Endothelial cell of umbilical vein (primary cell): ENCODE measurements around the gene ANKIB1. TPM values are rescaled to one million over a fixed set of nuclear protein-coding genes. Genes with fewer than 3 reads are reported as not detected.

Experiments used
- BruUV-seq: library from RNA; stranded (reverse); fragments of 400-500 nt; replicated peaks from 2 replicates; lab custom pipeline; 2021; lab: Mats Ljungman, UMichigan
- CTCF ChIA-PET: fragments of 300-600, 350-600 bp; sonication (Branson Sonifier 250); formaldehyde crosslinking; loops from one replicate; lab custom pipeline; 2021; ENCODE audit warnings: antibody characterized with exemption, inconsistent platforms; lab: Charles Lee
- POLR2A ChIA-PET: fragments of 300-600, 350-600 bp; sonication (Branson Sonifier 250); formaldehyde crosslinking; loops from one replicate; lab custom pipeline; 2021; ENCODE audit warnings: antibody characterized with exemption, inconsistent platforms; lab: Charles Lee
- DNase-seq: peaks from one replicate; pipeline ENCODE4 v3.0.0-alpha.2; 2011; ENCODE audit warnings: low read depth, low spot score
- FAIRE-seq: peaks from 2 replicates; lab custom pipeline; 2011; peaks lifted over from hg19 to GRCh38; lab: Jason Lieb, UNC
- H2AFZ ChIP-seq: 2 replicates; pipeline ENCODE4 v1.6.0; 2012; ENCODE audit warnings: low read depth, low read length, control low read depth, inconsistent platforms
- H3K27ac ChIP-seq: 2 replicates; pipeline ENCODE4 v1.5.1; 2011; ENCODE audit warnings: low read depth, mild to moderate bottlenecking, control low read depth, low read length, moderate library complexity; ENCODE audit not compliant: insufficient read depth
- H3K27me3 ChIP-seq, 2 experiments: 2 replicates each; pipeline versions ENCODE4 v1.6.0 to v1.6.1; 2011; ENCODE audit warnings: low read length in 2 of 2, mixed read lengths in 1 of 2; ENCODE audit not compliant: control insufficient read depth in 2 of 2, insufficient read depth in 2 of 2
- H3K36me3 ChIP-seq, 2 experiments: 2 replicates in 1 of 2; 3 replicates in 1 of 2; pipeline ENCODE4 v1.5.1; 2011; ENCODE audit warnings: low read length in 2 of 2, mild to moderate bottlenecking in 1 of 2, moderate library complexity in 1 of 2; ENCODE audit not compliant: control insufficient read depth in 2 of 2, insufficient read depth in 2 of 2; ENCODE audit errors: extremely low read depth in 1 of 2
- H3K4me1 ChIP-seq: 3 replicates; pipeline ENCODE4 v1.5.1; 2011; ENCODE audit warnings: mild to moderate bottlenecking, low read length; ENCODE audit not compliant: control insufficient read depth, insufficient read depth; ENCODE audit errors: extremely low read depth
- H3K4me2 ChIP-seq: 2 replicates; pipeline ENCODE4 v1.6.1; 2011; ENCODE audit warnings: low read length, control low read depth, mixed read lengths; ENCODE audit not compliant: insufficient read depth
- H3K4me3 ChIP-seq, 3 experiments: fragments of 200-600 bp in 1 of 3; sonication (generic), shearing (Covaris generic) in 1 of 3; replicated peaks in 1 of 3; 2 replicates each; pipeline ENCODE4 v1.5.1; 2011 to 2016; ENCODE audit warnings: control low read depth in 3 of 3, low read length in 3 of 3, mild to moderate bottlenecking in 2 of 3, inconsistent platforms in 1 of 3, low read depth in 1 of 3, moderate library complexity in 1 of 3; ENCODE audit not compliant: insufficient read depth in 1 of 3
- H3K79me2 ChIP-seq: 2 replicates; pipeline ENCODE4 v1.6.0; 2012; ENCODE audit warnings: low read length, inconsistent platforms; ENCODE audit not compliant: control insufficient read depth, insufficient read depth
- H3K9ac ChIP-seq: replicated peaks from 2 replicates; pipeline ENCODE3; 2011; ENCODE audit warnings: low read length, control low read depth; ENCODE audit not compliant: insufficient read depth; ENCODE audit errors: extremely low read depth
- H3K9me1 ChIP-seq: replicated peaks from 3 replicates; pipeline ENCODE4 v1.6.0; 2011; ENCODE audit warnings: mild to moderate bottlenecking, low read length; ENCODE audit not compliant: control insufficient read depth, insufficient read depth; ENCODE audit errors: extremely low read depth
- H3K9me3 ChIP-seq: replicated peaks from 2 replicates; pipeline ENCODE4 v1.5.1; 2012; ENCODE audit warnings: low read length, inconsistent platforms; ENCODE audit not compliant: control insufficient read depth, insufficient read depth
- H4K20me1 ChIP-seq: replicated peaks from 2 replicates; pipeline ENCODE3; 2011; ENCODE audit warnings: mild to moderate bottlenecking, low read length; ENCODE audit not compliant: control insufficient read depth, insufficient read depth; ENCODE audit errors: extremely low read depth
- CTCF ChIP-seq, 2 donors: IDR thresholded peaks; 1 replicate in 1 of 2; 2 replicates in 1 of 2; pipeline ENCODE4 v1.5.1; 2011; ENCODE audit warnings: low read length in 2 of 2, mild to moderate bottlenecking in 2 of 2, moderate library complexity in 2 of 2, control low read depth in 1 of 2, inconsistent platforms in 1 of 2, low read depth in 1 of 2; ENCODE audit not compliant: insufficient read depth in 1 of 2; ENCODE audit errors: extremely low read depth in 1 of 2
- EZH2 ChIP-seq: IDR thresholded peaks from 2 replicates; pipeline ENCODE4 v1.6.1; 2012; ENCODE audit warnings: borderline replicate concordance, low read depth, mild to moderate bottlenecking, moderate library complexity, low read length, inconsistent platforms; ENCODE audit not compliant: severe bottlenecking
- FOS ChIP-seq: IDR thresholded peaks from 2 replicates; pipeline ENCODE4 v1.6.1; 2011; ENCODE audit warnings: mild to moderate bottlenecking, low read length, moderate library complexity, borderline replicate concordance; ENCODE audit not compliant: insufficient read depth
- GATA2 ChIP-seq: IDR thresholded peaks from 2 replicates; pipeline ENCODE4 v1.7.0; 2011; ENCODE audit warnings: low read depth, mild to moderate bottlenecking, moderate library complexity, mixed read lengths, low read length; ENCODE audit not compliant: insufficient read length, insufficient read depth
- JUN ChIP-seq: IDR thresholded peaks from 2 replicates; pipeline ENCODE4 v1.6.1; 2011; ENCODE audit warnings: borderline replicate concordance, low read depth; ENCODE audit not compliant: insufficient read length, insufficient read depth
- MAX ChIP-seq: IDR thresholded peaks from 2 replicates; pipeline ENCODE4 v1.6.1; 2011; ENCODE audit not compliant: insufficient read depth, insufficient read length
- MYC ChIP-seq: IDR thresholded peaks from one replicate; pipeline ENCODE4 v1.6.1; 2011; ENCODE audit warnings: mild to moderate bottlenecking, low read depth, low read length
- POLR2A ChIP-seq: IDR thresholded peaks from 2 replicates; pipeline ENCODE4 v1.6.1; 2012; ENCODE audit warnings: low read depth, mild to moderate bottlenecking, control low read depth, low read length
- POLR2AphosphoS5 ChIP-seq: IDR thresholded peaks from 2 replicates; pipeline ENCODE4 v1.6.1; 2012; ENCODE audit warnings: low read depth, mild to moderate bottlenecking, control low read depth, low read length, moderate library complexity; ENCODE audit not compliant: insufficient read depth
- dilution Hi-C: fragments of 300-500 bp; cut with MboI; formaldehyde crosslinking; loops from one replicate; pipeline ENCODE4 v1.15.0; 2019; ENCODE audit warnings: low sequenced_read_pairs; ENCODE audit not compliant: extremely low pct_ligation_motif_present
- intact Hi-C: fragments of 100-400 bp; cut with micrococcal nuclease; formaldehyde crosslinking; loops from one replicate; pipeline ENCODE4 v1.10.0; 2022
- polyA plus RNA-seq, 4 experiments: library from polyadenylated mRNA; depleted of rRNA in 3 of 4; stranded (reverse) in 3 of 4; unstranded in 1 of 4; fragments of >200 nt; gene quantifications; 2 replicates each; pipeline versions ENCODE4 v1.2.1 to v1.2.3, GENCODE V29; 2011 to 2012; ENCODE audit warnings: missing spikeins in 1 of 4
- total RNA-seq: library from RNA; stranded (reverse); gene quantifications from 2 replicates; pipeline ENCODE4 v1.2.3, GENCODE V29; 2021

The ANKIB1 gene
- total and polyA plus RNA-seq, 2 donors (not counting 3 experiments of a cell fraction or from before 2014, with no cell fraction given): 16.9 to 56.5 TPM

GRCh38 chr7:92412745-92413144, 167.0 kb downstream of the ANKIB1 start:
- FAIRE-seq (no peak), DNase-seq (no peak)
- BruUV-seq: no TSS peak
- Histone ChIP-seq H4K20me1 (no peaks in the 10 kb centered on the region), H3K79me2 (no peaks in the 10 kb centered on the region), H3K4me1 (no peaks in the 10 kb centered on the region), H3K9ac (no peak overlapping the region), H3K9me3 (no peaks in the 10 kb centered on the region), H3K4me3 (no peak overlapping the region), H3K9me1 (no peaks in the 10 kb centered on the region), H3K27me3 (peaks cover 7 to 10% of the 10 kb centered on the region in 2 experiments), H3K27ac (no peak overlapping the region), H3K4me2 (no peak overlapping the region), H3K36me3 (no peaks in the 10 kb centered on the region), H2AFZ (no peak overlapping the region)
- ChIA-PET CTCF (interaction anchor here (0.9 to 4.4 kb wide), 4 partner anchors 11 to 49 kb away, joined by 3 to 32 read pairs (median 8); partner anchors contain the start of gene GATAD1), POLR2A (no interaction called here)
- dilution Hi-C loops (no loop called here), intact Hi-C loops (no loop called here)
- no peak for TF ChIP-seq CTCF (IDR thresholded peaks at IDR 0.05; ENCODE audit: extremely low read depth in 1 of 2, insufficient read depth in 1 of 2, low read depth in 1 of 2, low read length in 2 of 2)
- no peak for TF ChIP-seq POLR2A
- no peak for TF ChIP-seq JUN
- TF ChIP-seq FOS: no peak
- no peak for TF ChIP-seq MAX

GRCh38 chr7:92413550-92413949, 167.8 kb downstream of the ANKIB1 start:
- ChIA-PET CTCF (interaction anchor here (0.9 to 4.4 kb wide), 3 partner anchors 11 to 48 kb away, joined by 3 to 32 read pairs (median 3); no protein-coding TSS in a partner anchor), POLR2A (no interaction called here)
- Histone ChIP-seq H3K36me3 (no peaks in the 10 kb centered on the region), H3K4me1 (no peaks in the 10 kb centered on the region), H3K9me3 (no peaks in the 10 kb centered on the region), H3K9me1 (no peaks in the 10 kb centered on the region), H4K20me1 (no peaks in the 10 kb centered on the region), H3K79me2 (no peaks in the 10 kb centered on the region), H3K4me2 (no peak overlapping the region), H3K27me3 (peaks cover 7 to 10% of the 10 kb centered on the region in 2 experiments), H2AFZ (no peak overlapping the region), H3K27ac (no peak overlapping the region), H3K9ac (no peak overlapping the region), H3K4me3 (no peak overlapping the region)
- dilution Hi-C loops (no loop called here), intact Hi-C loops (no loop called here)
- TF ChIP-seq EZH2 (no peak), CTCF (IDR thresholded peaks at IDR 0.05; ENCODE audit: extremely low read depth in 1 of 2, insufficient read depth in 1 of 2, low read depth in 1 of 2, low read length in 2 of 2) (no peak), GATA2 (no peak), JUN (no peak), MAX (no peak), MYC (no peak), POLR2AphosphoS5 (no peak), FOS (no peak), POLR2A (no peak)
- no peak for FAIRE-seq
- BruUV-seq: no TSS peak
- no peak for DNase-seq
